Measurements from ENCODE around the gene ADGRG6. TPM values are rescaled to one million over a fixed set of nuclear protein-coding genes. Genes with fewer than 3 reads are reported as not detected.

ADGRG6 gene
- total RNA-seq, 1 experiment from 2014 or later: 5.3 TPM

GRCh38 chr6:142367061-142367460, 65.3 kb downstream of the ADGRG6 start:
- ChIA-PET POLR2A (no interaction called here), CTCF (no interaction called here)
- ATAC-seq (no peak), DNase-seq (ENCODE audit: low spot score) (no peak)
- Mint-ChIP-seq H3K9me3 (no peaks in the 10 kb centered on the region), H3K27me3 (ENCODE audit: low read depth) (no peaks in the 10 kb centered on the region), H3K27ac (peak overlapping the region; percentile 16; the same call in 1 of the 2 replicates), H3K36me3 (no peaks in the 10 kb centered on the region), H3K4me3 (no peak overlapping the region), H3K4me1 (peaks cover 1% of the 10 kb centered on the region)
- TF ChIP-seq CREB1 (CRISPR knock-in tag; IDR thresholded peaks at IDR 0.05) (no peak), ZNF396 (CRISPR knock-in tag; IDR thresholded peaks at IDR 0.05; ENCODE audit: borderline replicate concordance) (no peak), GRHL2 (CRISPR knock-in tag; IDR thresholded peaks at IDR 0.05; ENCODE audit: insufficient replicate concordance, severe bottlenecking) (no peak), RELA (CRISPR knock-in tag; IDR thresholded peaks at IDR 0.05; ENCODE audit: borderline replicate concordance) (no peak), ZNF317 (CRISPR knock-in tag; IDR thresholded peaks at IDR 0.05; ENCODE audit: borderline replicate concordance, low read depth) (no peak), SOX15 (CRISPR knock-in tag; IDR thresholded peaks at IDR 0.05) (no peak)

GRCh38 chr6:142367501-142368018, 65.8 kb downstream of the ADGRG6 start:
- POLR2A ChIA-PET: no interaction called here

More at GRCh38 chr6:142367501-142368018, 65.8 kb downstream of the ADGRG6 start:
- Mint-ChIP-seq H3K4me1 (peaks cover 6% of the 10 kb centered on the region), H3K9me3 (no peaks in the 10 kb centered on the region), H3K27ac (peak overlapping the region; percentile 16; the same call in 1 of the 2 replicates), H3K27me3 (ENCODE audit: low read depth) (no peaks in the 10 kb centered on the region), H3K36me3 (no peaks in the 10 kb centered on the region), H3K4me3 (no peak overlapping the region)
- CTCF ChIA-PET: no interaction called here
- ATAC-seq (no peak), DNase-seq (ENCODE audit: low spot score) (no peak)
- TF ChIP-seq CREB1 (CRISPR knock-in tag; IDR thresholded peaks at IDR 0.05): no peak
- TF ChIP-seq ZBTB21 (CRISPR knock-in tag; IDR thresholded peaks at IDR 0.05; ENCODE audit: borderline replicate concordance): no peak
- no peak for TF ChIP-seq ZNF263 (CRISPR knock-in tag; IDR thresholded peaks at IDR 0.05; ENCODE audit: low read depth)
- TF ChIP-seq ETV6 (CRISPR knock-in tag; IDR thresholded peaks at IDR 0.05): no peak
- TF ChIP-seq CDX4 (CRISPR knock-in tag; IDR thresholded peaks at IDR 0.05; ENCODE audit: borderline replicate concordance): no peak
- TF ChIP-seq E2F4 (CRISPR knock-in tag; IDR thresholded peaks at IDR 0.05; ENCODE audit: borderline replicate concordance, low read depth): no peak
- TF ChIP-seq ATF2 (CRISPR knock-in tag; IDR thresholded peaks at IDR 0.05; ENCODE audit: borderline replicate concordance, low read depth): no peak
- TF ChIP-seq, protein P1, sequence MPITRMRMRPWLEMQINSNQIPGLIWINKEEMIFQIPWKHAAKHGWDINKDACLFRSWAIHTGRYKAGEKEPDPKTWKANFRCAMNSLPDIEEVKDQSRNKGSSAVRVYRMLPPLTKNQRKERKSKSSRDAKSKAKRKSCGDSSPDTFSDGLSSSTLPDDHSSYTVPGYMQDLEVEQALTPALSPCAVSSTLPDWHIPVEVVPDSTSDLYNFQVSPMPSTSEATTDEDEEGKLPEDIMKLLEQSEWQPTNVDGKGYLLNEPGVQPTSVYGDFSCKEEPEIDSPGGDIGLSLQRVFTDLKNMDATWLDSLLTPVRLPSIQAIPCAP (CRISPR knock-in tag; IDR thresholded peaks at IDR 0.05): no peak
- no peak for TF ChIP-seq ZNF281 (CRISPR knock-in tag; IDR thresholded peaks at IDR 0.05)
- TF ChIP-seq ATF1 (CRISPR knock-in tag; IDR thresholded peaks at IDR 0.05): no peak
- TF ChIP-seq OVOL2 (CRISPR knock-in tag; IDR thresholded peaks at IDR 0.05; ENCODE audit: borderline replicate concordance): no peak
- TF ChIP-seq USF1 (CRISPR knock-in tag; IDR thresholded peaks at IDR 0.05): no peak
- TF ChIP-seq IRF2 (CRISPR knock-in tag; IDR thresholded peaks at IDR 0.05; ENCODE audit: borderline replicate concordance, low read depth): no peak
- no peak for TF ChIP-seq FOXJ3 (CRISPR knock-in tag; IDR thresholded peaks at IDR 0.05; ENCODE audit: borderline replicate concordance)
- no peak for TF ChIP-seq FOXP4 (CRISPR knock-in tag; IDR thresholded peaks at IDR 0.05)
- TF ChIP-seq NFE2L1 (CRISPR knock-in tag; IDR thresholded peaks at IDR 0.05): no peak
- TF ChIP-seq MAX (CRISPR knock-in tag; IDR thresholded peaks at IDR 0.05): no peak
- no peak for TF ChIP-seq MXD4 (CRISPR knock-in tag; IDR thresholded peaks at IDR 0.05; ENCODE audit: borderline replicate concordance)
